Measurements from ENCODE around the gene CREBZF.

GRCh38 chr11:85647604-85648299, 17.2 kb downstream of the CREBZF start, which contains the start of gene TMEM126A:
- TF ChIP-seq CTCF (conservative IDR thresholded peaks at IDR 0.05; ENCODE audit: low read length) = no peak
- TF ChIP-seq EZH2phosphoT487 (IDR thresholded peaks at IDR 0.05; ENCODE audit: borderline replicate concordance, low read depth, low read length) = no peak
